ENCODE measurements around the gene SPTBN5. TPM values are rescaled to one million over a fixed set of nuclear protein-coding genes. Genes with fewer than 3 reads are reported as not detected.

SPTBN5 gene
- total RNA-seq, 1 experiment from 2014 or later: 2.5 TPM

- no peak for TF ChIP-seq CTCF (IDR thresholded peaks at IDR 0.05; ENCODE audit: insufficient read depth in 1 of 2, low read depth in 1 of 2, low read length in 1 of 2, severe bottlenecking in 1 of 2, unreplicated experiment in 1 of 2)
- Mint-ChIP-seq H3K4me1 (ENCODE audit: low read depth, unreplicated experiment) (no peaks in the 10 kb centered on the region), H3K27me3 (ENCODE audit: insufficient read depth, unreplicated experiment) (no peaks in the 10 kb centered on the region), H3K27ac (ENCODE audit: unreplicated experiment) (no peak overlapping the region), H3K36me3 (ENCODE audit: insufficient read depth, unreplicated experiment) (peaks cover 5% of the 10 kb centered on the region), H3K9me3 (ENCODE audit: unreplicated experiment) (no peaks in the 10 kb centered on the region), H3K4me3 (ENCODE audit: unreplicated experiment) (no peak overlapping the region)
- H3K36me3 ChIP-seq (ENCODE audit: control insufficient read depth, insufficient read depth, low read length): no peaks in the 10 kb centered on the region
- no peaks in the 10 kb centered on the region for H3K9me3 ChIP-seq
- ChIA-PET POLR2A (no interaction called here), CTCF (no interaction called here)
- DNase-seq: no peak
- no peak overlapping the region for H3K4me3 ChIP-seq (ENCODE audit: low read depth, low read length)
- no peaks in the 10 kb centered on the region for H3K27me3 ChIP-seq (replicated peaks; ENCODE audit: control insufficient read depth, insufficient read depth, low read length)
- H3K4me1 ChIP-seq: no peaks in the 10 kb centered on the region
- no TSS peak for BruUV-seq (replicated peaks)
- intact Hi-C loops (cut with micrococcal nuclease; ENCODE audit: unreplicated experiment): no loop called here
These were observed 35.1 kb downstream of the SPTBN5 start for GRCh38 chr15:41858756-41859155.

- POLR2A ChIA-PET: no interaction called here
- CTCF ChIA-PET: no interaction called here
- Mint-ChIP-seq H3K9me3 (ENCODE audit: unreplicated experiment) (no peaks in the 10 kb centered on the region), H3K4me1 (ENCODE audit: low read depth, unreplicated experiment) (no peaks in the 10 kb centered on the region), H3K27me3 (ENCODE audit: insufficient read depth, unreplicated experiment) (no peaks in the 10 kb centered on the region), H3K27ac (ENCODE audit: unreplicated experiment) (no peak overlapping the region), H3K36me3 (ENCODE audit: insufficient read depth, unreplicated experiment) (peaks cover 6% of the 10 kb centered on the region), H3K4me3 (ENCODE audit: unreplicated experiment) (no peak overlapping the region)
- Histone ChIP-seq H3K27me3 (replicated peaks; ENCODE audit: control insufficient read depth, insufficient read depth, low read length) (no peaks in the 10 kb centered on the region), H3K4me1 (no peaks in the 10 kb centered on the region), H3K9me3 (no peaks in the 10 kb centered on the region), H3K36me3 (ENCODE audit: control insufficient read depth, insufficient read depth, low read length) (no peaks in the 10 kb centered on the region), H3K4me3 (ENCODE audit: low read depth, low read length) (no peak overlapping the region)
- no peak for TF ChIP-seq CTCF (IDR thresholded peaks at IDR 0.05; ENCODE audit: insufficient read depth in 1 of 2, low read depth in 1 of 2, low read length in 1 of 2, severe bottlenecking in 1 of 2, unreplicated experiment in 1 of 2)
- intact Hi-C loops (cut with micrococcal nuclease; ENCODE audit: unreplicated experiment): no loop called here
- BruUV-seq (replicated peaks): no TSS peak
- DNase-seq: no peak
These were observed 36.5 kb downstream of the SPTBN5 start for GRCh38 chr15:41857316-41857715.

- Mint-ChIP-seq H3K27me3 (ENCODE audit: insufficient read depth, unreplicated experiment) (no peaks in the 10 kb centered on the region), H3K9me3 (ENCODE audit: unreplicated experiment) (no peaks in the 10 kb centered on the region), H3K4me1 (ENCODE audit: low read depth, unreplicated experiment) (no peaks in the 10 kb centered on the region), H3K27ac (ENCODE audit: unreplicated experiment) (no peak overlapping the region), H3K36me3 (ENCODE audit: insufficient read depth, unreplicated experiment) (peaks cover 6% of the 10 kb centered on the region), H3K4me3 (ENCODE audit: unreplicated experiment) (no peak overlapping the region)
- Histone ChIP-seq H3K4me3 (ENCODE audit: low read depth, low read length) (no peak overlapping the region), H3K9me3 (no peaks in the 10 kb centered on the region), H3K36me3 (ENCODE audit: control insufficient read depth, insufficient read depth, low read length) (no peaks in the 10 kb centered on the region), H3K4me1 (no peaks in the 10 kb centered on the region), H3K27me3 (replicated peaks; ENCODE audit: control insufficient read depth, insufficient read depth, low read length) (no peaks in the 10 kb centered on the region)
- TF ChIP-seq CTCF (IDR thresholded peaks at IDR 0.05; ENCODE audit: insufficient read depth in 1 of 2, low read depth in 1 of 2, low read length in 1 of 2, severe bottlenecking in 1 of 2, unreplicated experiment in 1 of 2): no peak
- no TSS peak for BruUV-seq (replicated peaks)
- intact Hi-C loops (cut with micrococcal nuclease; ENCODE audit: unreplicated experiment): no loop called here
- CTCF ChIA-PET: no interaction called here
- no peak for DNase-seq
- POLR2A ChIA-PET: interaction anchor here (0.6 kb wide), 1 partner anchor 84 kb away, joined by 3 read pairs; no protein-coding TSS in a partner anchor
These were observed 37.1 kb downstream of the SPTBN5 start for GRCh38 chr15:41856716-41857115.

Measured in Caco-2 (cell line).